K562 (cell line): ENCODE results near the gene AGAP3. TPM values are rescaled to one million over a fixed set of nuclear protein-coding genes. Genes with fewer than 3 reads are reported as not detected.

ENCODE experiments used
- ATAC-seq: fragments of 200-7000 bp; cut with Tn5 transposase; 3 replicates; pipeline ENCODE4 v1.9.1; 2020; ENCODE audit warnings: moderate library complexity
- BruUV-seq: library from RNA; stranded (reverse); fragments of 400-500 nt; replicated peaks from 2 replicates; lab custom pipeline; 2021; lab: Mats Ljungman, UMichigan
- CTCF ChIA-PET: fragments of 300-600 bp; formaldehyde crosslinking; extraction: SDS; loops from one replicate; lab custom pipeline; 2021; ENCODE audit warnings: low intra/inter-chr PET ratio; lab: Yijun Ruan, JAX
- POLR2A ChIA-PET: fragments of 300-600, 350-650 bp; sonication (Branson Sonifier 250); formaldehyde crosslinking; extraction: SDS; loops from one replicate; lab custom pipeline; 2021; ENCODE audit warnings: antibody characterized with exemption, inconsistent platforms; lab: Yijun Ruan, JAX
- DNase-seq, 4 experiments: peaks; one replicate each; pipeline versions ENCODE4 v3.0.0 to v3.0.0-alpha.2; 2011 to 2018; ENCODE audit warnings: low spot score in 3 of 4, mixed read lengths in 3 of 4; ENCODE audit errors: extremely low read depth in 1 of 4
- FAIRE-seq: peaks from 2 replicates; lab custom pipeline; 2011; peaks lifted over from hg19 to GRCh38; lab: Jason Lieb, UNC
- H2AFZ ChIP-seq: 2 replicates; pipeline ENCODE4 v1.6.0; 2011; ENCODE audit warnings: low read depth, low read length, control low read depth, inconsistent platforms
- H3K27ac ChIP-seq: fragments of 200-600 bp; 3 replicates; pipeline ENCODE4 v1.8.0; 2011; ENCODE audit warnings: low read depth, mild to moderate bottlenecking, control low read depth, inconsistent platforms, low read length, moderate library complexity, mixed read lengths; ENCODE audit errors: extremely low read depth
- H3K27me3 ChIP-seq, 2 experiments: fragments of 300-600 bp in 1 of 2; 2 replicates in 1 of 2; 3 replicates in 1 of 2; pipeline versions ENCODE4 v1.6.0 to v1.8.0; 2011; ENCODE audit warnings: inconsistent platforms in 2 of 2, low read length in 2 of 2, mild to moderate bottlenecking in 1 of 2, mixed read lengths in 1 of 2, moderate library complexity in 1 of 2; ENCODE audit not compliant: control insufficient read depth in 2 of 2, insufficient read depth in 2 of 2
- H3K36me3 ChIP-seq: fragments of 300-600 bp; 3 replicates; pipeline ENCODE4 v1.8.0; 2011; ENCODE audit warnings: mild to moderate bottlenecking, low read length, inconsistent platforms; ENCODE audit not compliant: control insufficient read depth, insufficient read depth
- H3K4me1 ChIP-seq, 2 experiments: fragments of 200-600 bp in 1 of 2; replicated peaks in 1 of 2; 2 replicates in 1 of 2; 3 replicates in 1 of 2; pipeline versions ENCODE4 v1.5.1 to v1.8.0; 2011; ENCODE audit warnings: inconsistent platforms in 2 of 2, low read length in 2 of 2, mild to moderate bottlenecking in 1 of 2, mixed read lengths in 1 of 2, moderate library complexity in 1 of 2; ENCODE audit not compliant: control insufficient read depth in 2 of 2, insufficient read depth in 2 of 2
- H3K4me2 ChIP-seq: 2 replicates; pipeline ENCODE4 v1.6.1; 2011; ENCODE audit warnings: low read length, control low read depth, inconsistent platforms, mixed read lengths; ENCODE audit not compliant: insufficient read depth
- H3K4me3 ChIP-seq: fragments of 200-600 bp; sonication (generic), shearing (Covaris generic); 2 replicates; pipeline ENCODE4 v1.5.1; 2016; ENCODE audit warnings: control low read depth, inconsistent platforms
- H3K79me2 ChIP-seq: fragments of 200-600 bp; 3 replicates; pipeline ENCODE4 v1.8.0; 2011; ENCODE audit warnings: low read length, inconsistent platforms; ENCODE audit not compliant: control insufficient read depth, insufficient read depth
- H3K9ac ChIP-seq, 2 experiments: 2 replicates each; pipeline versions ENCODE4 v1.6.0 to v1.6.1; 2011; ENCODE audit warnings: low read depth in 2 of 2, low read length in 2 of 2, control low read depth in 1 of 2, inconsistent platforms in 1 of 2, mild to moderate bottlenecking in 1 of 2, mixed read lengths in 1 of 2; ENCODE audit not compliant: insufficient read depth in 1 of 2
- H3K9me1 ChIP-seq: one replicate; pipeline ENCODE4 v1.6.0; 2011; ENCODE audit warnings: inconsistent platforms, mild to moderate bottlenecking, low read length, moderate library complexity; ENCODE audit not compliant: control insufficient read depth, insufficient read depth
- H3K9me3 ChIP-seq: replicated peaks from 2 replicates; pipeline ENCODE4 v1.5.1; 2011; ENCODE audit warnings: low read depth, low read length, inconsistent platforms; ENCODE audit not compliant: control insufficient read depth, insufficient read depth
- H4K20me1 ChIP-seq: replicated peaks from 2 replicates; pipeline ENCODE4 v1.6.1; 2011; ENCODE audit warnings: low read length, inconsistent platforms, mixed read lengths; ENCODE audit not compliant: control insufficient read depth, insufficient read depth
- ADNP ChIP-seq: fragments of 200-800 bp; sonication (Bioruptor generic); IDR thresholded peaks from 2 replicates; pipeline ENCODE4 v1.6.1; 2016; ENCODE audit warnings: missing genetic modification characterization, missing compliant biosample characterization
- BCOR ChIP-seq: fragments of 450-650 bp; IDR thresholded peaks from 2 replicates; pipeline ENCODE4 v1.6.1; 2016
- CTBP1 ChIP-seq: fragments of 450-650 bp; IDR thresholded peaks from 2 replicates; pipeline ENCODE4 v1.6.1; 2016; ENCODE audit warnings: borderline replicate concordance
- FOXK2 ChIP-seq, 2 experiments: fragments of 450-650 bp; IDR thresholded peaks in 1 of 2; conservative IDR thresholded peaks in 1 of 2; 2 replicates each; pipeline ENCODE4 v1.6.1; 2016; ENCODE audit warnings: low read depth in 2 of 2, mild to moderate bottlenecking in 1 of 2
- JUN ChIP-seq, 2 experiments: sonication (generic) in 1 of 2; formaldehyde crosslinking in 1 of 2; IDR thresholded peaks; 2 replicates each; pipeline versions ENCODE4 v1.6.1 to v1.8.0; 2012 to 2022; ENCODE audit warnings: borderline replicate concordance in 2 of 2, mild to moderate bottlenecking in 2 of 2, improper control_type of control experiment in 1 of 2, low read depth in 1 of 2, low read length in 1 of 2, missing genetic modification reagents in 1 of 2
- L3MBTL2 ChIP-seq: fragments of 450-650 bp; IDR thresholded peaks from 2 replicates; pipeline ENCODE4 v1.6.1; 2016; ENCODE audit warnings: mild to moderate bottlenecking, moderate library complexity
- PML ChIP-seq: IDR thresholded peaks from 2 replicates; pipeline ENCODE4 v1.6.1; 2012; ENCODE audit warnings: low read length, inconsistent platforms
- POLR2H ChIP-seq: IDR thresholded peaks from 2 replicates; pipeline ENCODE4 v1.6.1; 2016; ENCODE audit warnings: missing genetic modification characterization, low read depth, mild to moderate bottlenecking, control low read depth, missing compliant biosample characterization, moderate library complexity
- POU5F1 ChIP-seq: fragments of 150-350 bp; IDR thresholded peaks from 2 replicates; pipeline ENCODE4 v1.6.1; 2014; ENCODE audit warnings: borderline replicate concordance, low read length, low read depth, mild to moderate bottlenecking; ENCODE audit not compliant: partially characterized antibody
- TARDBP ChIP-seq: fragments of 450-650 bp; IDR thresholded peaks from 2 replicates; pipeline ENCODE4 v1.6.1; 2016
- ZEB2 ChIP-seq: fragments of 450-650 bp; IDR thresholded peaks from 2 replicates; pipeline ENCODE4 v1.6.1; 2016
- ZFP36 ChIP-seq: fragments of 150-350 bp; IDR thresholded peaks from 2 replicates; pipeline ENCODE4 v1.6.1; 2018; ENCODE audit warnings: low read length, low read depth; ENCODE audit not compliant: partially characterized antibody
- ZNF311 ChIP-seq: fragments of 250-450 bp; sonication (Bioruptor Pico); IDR thresholded peaks from 2 replicates; pipeline ENCODE4 v1.4.0; 2020; ENCODE audit warnings: mild to moderate bottlenecking, moderate library complexity
- WGBS: fragments of 100-300 bp; shearing (Covaris generic); methylation state at CpG from one replicate; pipeline ENCODE4 v1.1.6; 2016; ENCODE audit warnings: low coverage, mixed read lengths; ENCODE audit not compliant: insufficient coverage; ENCODE audit errors: missing lambda C conversion rate; 5-methylcytosine and 5-hydroxymethylcytosine counted together
- in situ Hi-C: fragments of 300-500 bp; cut with MboI; formaldehyde crosslinking; loops from 4 replicates; pipeline ENCODE4 v1.15.0; 2018; ENCODE audit warnings: inconsistent platforms, mixed read lengths
- intact Hi-C: fragments of 100-400 bp; cut with micrococcal nuclease; formaldehyde crosslinking; loops from 2 replicates; pipeline ENCODE4 v1.14.2; 2022
- polyA plus RNA-seq, 8 experiments: library from polyadenylated mRNA; depleted of rRNA in 4 of 8; stranded (reverse) in 5 of 8; unstranded in 3 of 8; fragments of >200 nt; fragmentation: Nextera tagmentation in 2 of 8; fragmentation: Illumina TruSeq in 1 of 8; extraction: Ambion mirVana in 2 of 8; extraction: Trizol in 1 of 8; gene quantifications; 2 replicates each; pipeline versions ENCODE4 v1.2.1 to v1.2.3, GENCODE V29; 2011 to 2014; ENCODE audit warnings: inconsistent platforms in 1 of 8, missing spikeins in 1 of 8
- total RNA-seq, 7 experiments: library from RNA; depleted of rRNA in 6 of 7; stranded (reverse); fragments of >200 nt in 6 of 7; fragmentation: Illumina TruSeq in 2 of 7; extraction: Trizol in 2 of 7; gene quantifications; 2 replicates each; pipeline versions ENCODE4 v1.2.1 to v1.2.3, GENCODE V29; 2011 to 2021; ENCODE audit warnings: low replicate concordance in 1 of 7
- TF ChIP-seq, protein P1 (sequence below): sonication (generic); formaldehyde crosslinking; IDR thresholded peaks from 2 replicates; pipeline ENCODE4 v1.8.0; 2022; ENCODE audit warnings: mild to moderate bottlenecking, missing genetic modification reagents

The AGAP3 gene
- total and polyA plus RNA-seq, 9 of the 15 experiments (the other 6 are each of a cell fraction or from before 2014, with no cell fraction given): 3.4 to 208 (median 62.2) TPM

DNA sequence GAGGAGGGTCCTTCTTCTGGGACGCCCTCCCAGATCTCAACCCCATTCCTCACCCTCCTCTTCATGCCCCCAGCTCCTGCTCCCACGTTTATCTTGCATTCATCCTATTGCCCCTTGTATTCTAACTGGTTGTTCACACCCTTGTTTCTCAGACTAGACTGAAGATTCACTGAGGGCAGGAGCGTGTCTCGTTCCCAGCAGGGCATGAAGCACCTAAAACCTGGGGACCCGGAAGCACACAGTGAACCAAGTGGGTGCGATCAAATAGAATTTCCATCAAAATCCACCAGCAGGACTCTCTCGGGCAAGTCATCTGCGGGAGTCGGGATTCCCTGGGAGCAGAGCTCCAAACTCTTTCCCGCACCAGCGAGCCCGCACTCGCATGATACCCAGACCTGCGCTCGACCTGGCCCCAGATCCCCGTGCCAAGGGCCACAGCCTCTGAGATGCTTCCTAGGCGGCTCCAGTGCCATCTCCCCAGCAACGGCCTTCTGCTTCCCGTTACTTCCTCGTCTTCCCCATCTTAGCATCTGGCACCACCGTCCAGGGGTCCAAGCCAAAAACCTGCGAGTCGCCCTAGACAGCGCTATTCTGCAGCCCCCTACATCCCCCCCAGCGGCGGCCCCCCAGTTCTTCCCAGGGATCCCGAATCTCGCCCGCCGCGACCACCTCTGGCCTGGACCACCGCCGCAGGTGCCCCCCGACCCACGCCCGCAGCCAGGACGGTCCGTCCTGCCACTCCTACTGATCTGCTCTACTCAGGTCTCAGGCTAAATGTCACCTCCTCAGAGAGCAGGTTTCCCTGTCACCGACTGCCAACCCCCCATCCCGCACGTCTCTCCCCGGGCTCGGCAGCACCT is 87.3 kb downstream of the AGAP3 start:
- no peak overlapping the region for H3K9ac ChIP-seq
- CTCF ChIA-PET: interaction anchor here (0.7 to 2.4 kb wide), 10 partner anchors 32 to 395 kb away, joined by 3 to 74 read pairs (median 12); no protein-coding TSS in a partner anchor
- no peak overlapping the region for H2AFZ ChIP-seq
- H3K36me3 ChIP-seq: no peaks in the 10 kb centered on the region
- POLR2A ChIA-PET: no interaction called here
- no peak for ATAC-seq
- TF ChIP-seq TARDBP: no peak
- TF ChIP-seq, protein P1, sequence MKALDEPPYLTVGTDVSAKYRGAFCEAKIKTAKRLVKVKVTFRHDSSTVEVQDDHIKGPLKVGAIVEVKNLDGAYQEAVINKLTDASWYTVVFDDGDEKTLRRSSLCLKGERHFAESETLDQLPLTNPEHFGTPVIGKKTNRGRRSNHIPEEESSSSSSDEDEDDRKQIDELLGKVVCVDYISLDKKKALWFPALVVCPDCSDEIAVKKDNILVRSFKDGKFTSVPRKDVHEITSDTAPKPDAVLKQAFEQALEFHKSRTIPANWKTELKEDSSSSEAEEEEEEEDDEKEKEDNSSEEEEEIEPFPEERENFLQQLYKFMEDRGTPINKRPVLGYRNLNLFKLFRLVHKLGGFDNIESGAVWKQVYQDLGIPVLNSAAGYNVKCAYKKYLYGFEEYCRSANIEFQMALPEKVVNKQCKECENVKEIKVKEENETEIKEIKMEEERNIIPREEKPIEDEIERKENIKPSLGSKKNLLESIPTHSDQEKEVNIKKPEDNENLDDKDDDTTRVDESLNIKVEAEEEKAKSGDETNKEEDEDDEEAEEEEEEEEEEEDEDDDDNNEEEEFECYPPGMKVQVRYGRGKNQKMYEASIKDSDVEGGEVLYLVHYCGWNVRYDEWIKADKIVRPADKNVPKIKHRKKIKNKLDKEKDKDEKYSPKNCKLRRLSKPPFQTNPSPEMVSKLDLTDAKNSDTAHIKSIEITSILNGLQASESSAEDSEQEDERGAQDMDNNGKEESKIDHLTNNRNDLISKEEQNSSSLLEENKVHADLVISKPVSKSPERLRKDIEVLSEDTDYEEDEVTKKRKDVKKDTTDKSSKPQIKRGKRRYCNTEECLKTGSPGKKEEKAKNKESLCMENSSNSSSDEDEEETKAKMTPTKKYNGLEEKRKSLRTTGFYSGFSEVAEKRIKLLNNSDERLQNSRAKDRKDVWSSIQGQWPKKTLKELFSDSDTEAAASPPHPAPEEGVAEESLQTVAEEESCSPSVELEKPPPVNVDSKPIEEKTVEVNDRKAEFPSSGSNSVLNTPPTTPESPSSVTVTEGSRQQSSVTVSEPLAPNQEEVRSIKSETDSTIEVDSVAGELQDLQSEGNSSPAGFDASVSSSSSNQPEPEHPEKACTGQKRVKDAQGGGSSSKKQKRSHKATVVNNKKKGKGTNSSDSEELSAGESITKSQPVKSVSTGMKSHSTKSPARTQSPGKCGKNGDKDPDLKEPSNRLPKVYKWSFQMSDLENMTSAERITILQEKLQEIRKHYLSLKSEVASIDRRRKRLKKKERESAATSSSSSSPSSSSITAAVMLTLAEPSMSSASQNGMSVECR: no peak
- no peak for TF ChIP-seq BCOR
- no peak for TF ChIP-seq FOXK2 (conservative IDR thresholded peaks at IDR 0.05 in 1 of 2, IDR thresholded peaks at IDR 0.05 in 1 of 2; ENCODE audit: low read depth in 2 of 2)
- no peak for TF ChIP-seq CTBP1
- no peak for TF ChIP-seq ZFP36
- TF ChIP-seq JUN (IDR thresholded peaks at IDR 0.05; ENCODE audit: borderline replicate concordance, low read depth, low read length): no peak
- TF ChIP-seq JUN (CRISPR knock-in tag; IDR thresholded peaks at IDR 0.05; ENCODE audit: borderline replicate concordance): no peak
- TF ChIP-seq L3MBTL2: no peak
- TF ChIP-seq POLR2H: no peak
- no peak for TF ChIP-seq ZEB2
- no peak for TF ChIP-seq PML
- TF ChIP-seq ADNP (tag): no peak
- TF ChIP-seq ZNF311 (CRISPR knock-in tag): no peak
- TF ChIP-seq POU5F1: no peak
- TF ChIP-seq, all 486 proteins: peak for 0
- no peak for DNase-seq
- peaks cover 29 to 52% of the 10 kb centered on the region in 2 experiments for H3K27me3 ChIP-seq
- peaks cover 0 to 18% of the 10 kb centered on the region in 2 experiments; a peak in 3 of 5 replicates for H3K4me1 ChIP-seq
- H3K79me2 ChIP-seq: no peaks in the 10 kb centered on the region
- WGBS: 52% methylated on average over 36 of the region's 43 CpGs
- no TSS peak for BruUV-seq
- H4K20me1 ChIP-seq: no peaks in the 10 kb centered on the region
- H3K4me3 ChIP-seq: no peak overlapping the region
- in situ Hi-C loops (no loop called here), intact Hi-C loops (loop anchor here (5.0 to 10.0 kb wide), 3 partner anchors 159 to 209 kb away; no protein-coding TSS in a partner anchor)
- no peak for FAIRE-seq
- no peak overlapping the region for H3K4me2 ChIP-seq
- no peaks in the 10 kb centered on the region; the same call in 1 of the 2 replicates for H3K9me3 ChIP-seq
- peaks cover 3% of the 10 kb centered on the region for H3K9me1 ChIP-seq
- no peak overlapping the region for H3K27ac ChIP-seq
